Measurements from ENCODE around the gene BANF1.
"Not testable (repeated sequence)": the region's sequence is repeated elsewhere in the genome, so short reads cannot be mapped to it uniquely, and the experiment has no call there.

Gene BANF1

GRCh38 chr11:65978391-65979238 lies 23.7 kb upstream of the BANF1 start:
- no peak for DNase-seq

- no peak for DNase-seq
These were observed 23.0 kb upstream of the BANF1 start for GRCh38 chr11:65979261-65979759.

GRCh38 chr11:65981101-65981740 lies 21.1 kb upstream of the BANF1 start:
- DNase-seq = no peak

- DNase-seq = no peak
These were observed 20.1 kb upstream of the BANF1 start for GRCh38 chr11:65981972-65982823.

GRCh38 chr11:65982824-65983588 lies 19.3 kb upstream of the BANF1 start:
- DNase-seq = no peak

- no peak for DNase-seq
These were observed 18.7 kb upstream of the BANF1 start for GRCh38 chr11:65983589-65983987.

GRCh38 chr11:65987336-65987735 lies 15.0 kb upstream of the BANF1 start:
- no peak for DNase-seq

- DNase-seq = peak; percentile 96
These were observed 13.3 kb upstream of the BANF1 start for GRCh38 chr11:65988791-65989592.

- no peak for DNase-seq
These were observed 10.2 kb upstream of the BANF1 start for GRCh38 chr11:65992056-65992455.

- DNase-seq = no peak
These were observed 5.0 kb upstream of the BANF1 start for GRCh38 chr11:65997286-65997685.

- DNase-seq = no peak
These were observed 434 bp downstream of the BANF1 start for GRCh38 chr11:66002648-66003225.

- no peak for DNase-seq
These were observed 988 bp downstream of the BANF1 start for GRCh38 chr11:66003291-66003690.

GRCh38 chr11:66004186-66004585 lies 1.9 kb downstream of the BANF1 start:
- DNase-seq = no peak

GRCh38 chr11:66006134-66006890 lies 4.0 kb downstream of the BANF1 start:
- DNase-seq = no peak

GRCh38 chr11:66006891-66007176 lies 4.5 kb downstream of the BANF1 start:
- DNase-seq = no peak

GRCh38 chr11:66007201-66007634 lies 4.9 kb downstream of the BANF1 start:
- DNase-seq = no peak

GRCh38 chr11:66008095-66008467 lies 5.8 kb downstream of the BANF1 start:
- no peak for DNase-seq

GRCh38 chr11:66008468-66009101 lies 6.3 kb downstream of the BANF1 start:
- no peak for DNase-seq

GRCh38 chr11:66010036-66010435 lies 7.7 kb downstream of the BANF1 start:
- DNase-seq = not testable (repeated sequence)

- DNase-seq = no peak
These were observed 9.0 kb downstream of the BANF1 start for GRCh38 chr11:66011239-66011784.
